Adrenal gland (tissue), 5 donors: ENCODE data around the gene TMEM141.

Experiments used
- CTCF ChIP-seq, 6 experiments: fragments of 450-650 bp in 4 of 6; fragments of 200-600 bp in 2 of 6; sonication (generic) in 1 of 6; IDR thresholded peaks; 1 replicate in 5 of 6; 2 replicates in 1 of 6; pipeline versions ENCODE4 v1.5.1 to v1.8.0; 2016 to 2021; ENCODE audit warnings: antibody characterized with exemption in 6 of 6, mild to moderate bottlenecking in 2 of 6, moderate library complexity in 1 of 6
- POLR2A ChIP-seq, 2 donors: fragments of 450-650 bp; IDR thresholded peaks; one replicate each; pipeline ENCODE4 v1.6.1; 2017; ENCODE audit warnings: antibody characterized with exemption in 2 of 2, mild to moderate bottlenecking in 2 of 2, moderate library complexity in 1 of 2
- donor health status: DM: no; HTN: no; CAD: no.

GRCh38 chr9:136754626-136755301 lies 36.4 kb upstream of the TMEM141 start:
- TF ChIP-seq CTCF (IDR thresholded peaks at IDR 0.05) (no peak), POLR2A (IDR thresholded peaks at IDR 0.05) (no peak)
